Amniotic stem cell (primary cell): ENCODE data around the gene GNS.
"Not testable (repeated sequence)": the region's sequence is repeated elsewhere in the genome, so short reads cannot be mapped to it uniquely, and the experiment has no call there.

Experiments
- DNase-seq: peaks from one replicate; lab custom pipeline; 2025; lab: John Stamatoyannopoulos, UW

GNS gene

GRCh38 chr12:64759035-64759894 is at the start of gene GNS:
GNS (minus strand) TSS chr12:64759406; CDS start chr12:64759276, 130 bp downstream.
- peak; percentile 87 for DNase-seq

- no peak for DNase-seq
Measured at GRCh38 chr12:64808110-64808509, 48.9 kb upstream of the GNS start.

GRCh38 chr12:64806593-64807460 is 47.6 kb upstream of the GNS start:
- DNase-seq: no peak

- DNase-seq: no peak
Measured at GRCh38 chr12:64806173-64806572, 47.0 kb upstream of the GNS start.

GRCh38 chr12:64802180-64802775 is 43.1 kb upstream of the GNS start:
- DNase-seq: not testable (repeated sequence)

- DNase-seq: no peak
Measured at GRCh38 chr12:64801381-64801780, 42.2 kb upstream of the GNS start.

- no peak for DNase-seq
Measured at GRCh38 chr12:64800640-64801039, 41.4 kb upstream of the GNS start.

- no peak for DNase-seq
Measured at GRCh38 chr12:64798165-64798564, 39.0 kb upstream of the GNS start.

- DNase-seq: no peak
Measured at GRCh38 chr12:64797156-64797555, 38.0 kb upstream of the GNS start.

- peak; percentile 91 for DNase-seq
Measured at GRCh38 chr12:64796205-64796845, 37.1 kb upstream of the GNS start.

GRCh38 chr12:64794305-64794704 is 35.1 kb upstream of the GNS start:
- DNase-seq: no peak

GRCh38 chr12:64793610-64794009 is 34.4 kb upstream of the GNS start:
- DNase-seq: no peak

- DNase-seq: no peak
Measured at GRCh38 chr12:64792128-64792527, 32.9 kb upstream of the GNS start.

- DNase-seq: no peak
Measured at GRCh38 chr12:64791036-64791435, 31.8 kb upstream of the GNS start.

- no peak for DNase-seq
Measured at GRCh38 chr12:64790166-64790565, 31.0 kb upstream of the GNS start.

- DNase-seq: no peak
Measured at GRCh38 chr12:64785838-64786237, 26.6 kb upstream of the GNS start.

- DNase-seq: no peak
Measured at GRCh38 chr12:64782191-64782876, 23.1 kb upstream of the GNS start.

GRCh38 chr12:64781280-64782190 is 22.3 kb upstream of the GNS start:
- no peak for DNase-seq

- DNase-seq: no peak
Measured at GRCh38 chr12:64780531-64781279, 21.5 kb upstream of the GNS start.

- DNase-seq: no peak
Measured at GRCh38 chr12:64780132-64780530, 20.9 kb upstream of the GNS start.
